ENCODE results near the gene XYLT1. TPM values are rescaled to one million over a fixed set of nuclear protein-coding genes. Genes with fewer than 3 reads are reported as not detected.
A peak's percentile ranks its signal among the peaks of the same experiment; 100 is the strongest.

XYLT1 gene
- total RNA-seq, 1 experiment from 2014 or later: 14.5 TPM

DNA sequence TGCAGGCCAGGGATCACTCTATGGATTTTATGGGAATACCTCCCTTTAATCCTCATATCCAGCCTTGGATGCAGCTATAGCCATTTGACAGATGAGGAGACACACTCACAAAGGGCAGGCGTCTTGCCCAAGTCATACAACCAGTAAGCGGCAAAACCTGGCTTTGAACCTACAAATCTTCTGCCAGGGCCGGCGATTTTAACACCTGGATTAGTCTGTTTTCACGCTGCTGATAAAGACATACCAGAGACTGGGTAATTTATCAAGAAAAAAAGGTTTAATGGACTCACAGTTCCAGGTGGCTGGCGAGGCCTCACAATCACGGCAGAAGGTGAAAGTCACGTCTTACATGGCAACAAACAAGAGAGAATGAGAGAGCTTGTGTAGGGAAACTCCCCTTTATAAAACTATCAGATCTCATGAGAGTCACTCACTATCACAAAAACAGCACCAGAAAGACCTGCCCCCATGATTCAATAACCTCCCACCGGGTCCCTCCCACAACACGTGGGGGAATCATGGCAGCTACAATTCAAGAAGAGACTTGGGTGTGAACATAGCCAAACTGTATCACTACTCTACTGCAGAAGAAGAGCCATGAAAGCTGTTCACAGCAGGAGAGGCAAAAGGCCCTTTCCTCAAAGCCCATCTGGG, 67.5 kb downstream of the XYLT1 start:
- Histone ChIP-seq H4K20me1 (ENCODE audit: control insufficient read depth, insufficient read depth, insufficient read length) (no peaks in the 10 kb centered on the region), H4K91ac (ENCODE audit: insufficient read length, low read depth, low read length) (no peak overlapping the region), H3K56ac (ENCODE audit: insufficient read length, low read depth, low read length) (no peak overlapping the region), H2AK5ac (ENCODE audit: insufficient read length, low read length) (no peak overlapping the region), H3K79me1 (ENCODE audit: insufficient read depth, low read depth, low read length, poor library complexity, severe bottlenecking) (no peaks in the 10 kb centered on the region), H2BK120ac (ENCODE audit: low read depth, low read length, poor library complexity, severe bottlenecking) (no peak overlapping the region), H3K79me2 (ENCODE audit: insufficient read depth, low read length) (no peaks in the 10 kb centered on the region), H2BK15ac (ENCODE audit: low read depth, low read length) (no peak overlapping the region), H3K14ac (ENCODE audit: insufficient read depth, low read length) (no peak overlapping the region; the same call in 1 of the 2 replicates), H3K23ac (ENCODE audit: insufficient read length, low read depth, low read length) (no peak overlapping the region), H2BK5ac (ENCODE audit: insufficient read length, low read length) (no peak overlapping the region), H3K18ac (ENCODE audit: insufficient read length, low read depth, low read length) (no peak overlapping the region), H3K4me2 (ENCODE audit: insufficient read depth, insufficient read length, low read length) (no peak overlapping the region), H3K23me2 (ENCODE audit: insufficient read length, low read depth, low read length, poor library complexity, severe bottlenecking) (no peaks in the 10 kb centered on the region), H3K4ac (ENCODE audit: low read depth, low read length) (no peak overlapping the region), H3K4me1 (ENCODE audit: insufficient read depth, low read length) (no peaks in the 10 kb centered on the region; the same call in 1 of the 2 replicates), H3K9ac (ENCODE audit: extremely low read depth, insufficient read length, low read length) (no peak overlapping the region), H3K27me3 (ENCODE audit: insufficient read depth, low read length) (no peaks in the 10 kb centered on the region), H2AFZ (ENCODE audit: low read length) (no peak overlapping the region), H3K27ac (ENCODE audit: insufficient read length, low read depth, low read length) (no peak overlapping the region), H3K9me3 (ENCODE audit: control insufficient read depth, low read depth, low read length) (no peaks in the 10 kb centered on the region), H2BK20ac (ENCODE audit: low read depth, low read length, poor library complexity, severe bottlenecking) (no peak overlapping the region), H4K5ac (ENCODE audit: insufficient read length, low read depth, low read length) (no peak overlapping the region), H2BK12ac (ENCODE audit: insufficient read length, low read depth, low read length) (no peak overlapping the region), H3T11ph (ENCODE audit: low read length) (no peak overlapping the region), H4K8ac (replicated peaks; ENCODE audit: insufficient read length, low read depth, low read length) (no peak overlapping the region)
- Mint-ChIP-seq H3K9me3 (peaks cover 2 to 4% of the 10 kb centered on the region in 2 experiments; a peak in 3 of 5 replicates), H3K27ac (peak overlapping the region in 2 of 3 experiments; percentile 40 to 69; a peak in 5 of 7 replicates), H3K4me1 (peaks cover 35 to 39% of the 10 kb centered on the region in 2 experiments), H3K27me3 (ENCODE audit: low read depth) (no peaks in the 10 kb centered on the region), H3K36me3 (ENCODE audit: insufficient read depth in 1 of 3, low read depth in 3 of 3) (peaks cover 3 to 9% (median 4%) of the 10 kb centered on the region in 3 experiments; a peak in 5 of 7 replicates), H3K4me3 (no peak overlapping the region)
- TF ChIP-seq, protein P1, sequence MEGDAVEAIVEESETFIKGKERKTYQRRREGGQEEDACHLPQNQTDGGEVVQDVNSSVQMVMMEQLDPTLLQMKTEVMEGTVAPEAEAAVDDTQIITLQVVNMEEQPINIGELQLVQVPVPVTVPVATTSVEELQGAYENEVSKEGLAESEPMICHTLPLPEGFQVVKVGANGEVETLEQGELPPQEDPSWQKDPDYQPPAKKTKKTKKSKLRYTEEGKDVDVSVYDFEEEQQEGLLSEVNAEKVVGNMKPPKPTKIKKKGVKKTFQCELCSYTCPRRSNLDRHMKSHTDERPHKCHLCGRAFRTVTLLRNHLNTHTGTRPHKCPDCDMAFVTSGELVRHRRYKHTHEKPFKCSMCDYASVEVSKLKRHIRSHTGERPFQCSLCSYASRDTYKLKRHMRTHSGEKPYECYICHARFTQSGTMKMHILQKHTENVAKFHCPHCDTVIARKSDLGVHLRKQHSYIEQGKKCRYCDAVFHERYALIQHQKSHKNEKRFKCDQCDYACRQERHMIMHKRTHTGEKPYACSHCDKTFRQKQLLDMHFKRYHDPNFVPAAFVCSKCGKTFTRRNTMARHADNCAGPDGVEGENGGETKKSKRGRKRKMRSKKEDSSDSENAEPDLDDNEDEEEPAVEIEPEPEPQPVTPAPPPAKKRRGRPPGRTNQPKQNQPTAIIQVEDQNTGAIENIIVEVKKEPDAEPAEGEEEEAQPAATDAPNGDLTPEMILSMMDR (conservative IDR thresholded peaks at IDR 0.05): no peak
- WGBS (ENCODE audit: extremely low coverage, insufficient read length, low lambda C conversion rate): no CpG with 5 or more reads among the region's 10 CpGs
- no peak for DNase-seq

Data from H9 (cell line).